ENCODE data around the gene HSD17B8.

The HSD17B8 gene

GRCh38 chr6:33160728-33161344 is 43.6 kb upstream of the HSD17B8 start:
- Histone ChIP-seq H2BK120ac (ENCODE audit: low read depth, low read length) (no peak overlapping the region), H3K18ac (ENCODE audit: low read depth in 1 of 2, low read length in 2 of 2) (no peak overlapping the region), H3K4ac (ENCODE audit: low read depth in 1 of 2, low read length in 2 of 2) (no peak overlapping the region), H3K4me2 (ENCODE audit: low read length, poor library complexity, severe bottlenecking) (no peak overlapping the region), H2AFZ (ENCODE audit: low read depth, low read length) (no peak overlapping the region), H4K8ac (ENCODE audit: low read length) (no peak overlapping the region), H3K23ac (ENCODE audit: low read length in 2 of 2) (no peak overlapping the region), H2AK5ac (ENCODE audit: low read length, severe bottlenecking) (no peak overlapping the region), H2BK12ac (ENCODE audit: low read length in 2 of 2) (no peak overlapping the region), H3K14ac (ENCODE audit: low read length in 2 of 2) (no peak overlapping the region), H3K27ac (ENCODE audit: low read length, poor library complexity, severe bottlenecking) (no peak overlapping the region), H2BK15ac (ENCODE audit: low read depth, poor library complexity, severe bottlenecking) (no peak overlapping the region), H2BK5ac (ENCODE audit: low read depth, low read length, poor library complexity, severe bottlenecking) (no peak overlapping the region), H3K4me1 (ENCODE audit: control insufficient read depth, insufficient read depth, low read depth, low read length) (peaks cover 10% of the 10 kb centered on the region), H4K91ac (ENCODE audit: low read length) (no peak overlapping the region), H3K9me3 (ENCODE audit: control insufficient read depth, low read length) (no peaks in the 10 kb centered on the region), H3K4me3 (ENCODE audit: insufficient read depth in 1 of 2, low read depth in 1 of 2, low read length in 2 of 2) (peak overlapping the region in 1 of 2 experiments; percentile 79), H3K36me3 (ENCODE audit: control insufficient read depth in 1 of 2, insufficient read depth in 2 of 2, low read depth in 1 of 2, low read length in 2 of 2) (no peaks in the 10 kb centered on the region), H3K9ac (ENCODE audit: low read length) (peak overlapping the region; percentile 87), H3K79me1 (replicated peaks; ENCODE audit: low read length, poor library complexity, severe bottlenecking) (no peaks in the 10 kb centered on the region), H3K27me3 (ENCODE audit: control insufficient read depth in 1 of 2, insufficient read depth in 1 of 2, low read length in 2 of 2) (peaks cover 9 to 20% of the 10 kb centered on the region in 2 experiments)
- WGBS = 70% methylated on average over 12 of the region's 13 CpGs
- peak; percentile 9 for DNase-seq

- H3K4ac ChIP-seq (ENCODE audit: low read depth in 1 of 2, low read length in 2 of 2) = no peak overlapping the region
- no peak overlapping the region for H2BK5ac ChIP-seq (ENCODE audit: low read depth, low read length, poor library complexity, severe bottlenecking)
- peak overlapping the region in 1 of 2 experiments; percentile 79 for H2BK12ac ChIP-seq (ENCODE audit: low read length in 2 of 2)
- peak overlapping the region; percentile 56 for H4K91ac ChIP-seq (ENCODE audit: low read length)
- peak overlapping the region; percentile 46 for H3K4me2 ChIP-seq (ENCODE audit: low read length, poor library complexity, severe bottlenecking)
- peaks cover 10% of the 10 kb centered on the region for H3K4me1 ChIP-seq (ENCODE audit: control insufficient read depth, insufficient read depth, low read depth, low read length)
- peak overlapping the region; percentile 87 for H3K9ac ChIP-seq (ENCODE audit: low read length)
- no peaks in the 10 kb centered on the region for H3K9me3 ChIP-seq (ENCODE audit: control insufficient read depth, low read length)
- H3K23ac ChIP-seq (ENCODE audit: low read length in 2 of 2) = no peak overlapping the region
- H2BK15ac ChIP-seq (ENCODE audit: low read depth, poor library complexity, severe bottlenecking) = peak overlapping the region; percentile 60
- no peak overlapping the region for H3K14ac ChIP-seq (ENCODE audit: low read length in 2 of 2)
- H3K79me1 ChIP-seq (replicated peaks; ENCODE audit: low read length, poor library complexity, severe bottlenecking) = no peaks in the 10 kb centered on the region
- no peak overlapping the region for H3K18ac ChIP-seq (ENCODE audit: low read depth in 1 of 2, low read length in 2 of 2)
- peak overlapping the region; percentile 52 for H4K8ac ChIP-seq (ENCODE audit: low read length)
- no peak overlapping the region for H3K27ac ChIP-seq (ENCODE audit: low read length, poor library complexity, severe bottlenecking)
- peak overlapping the region; percentile 91 for H2AFZ ChIP-seq (ENCODE audit: low read depth, low read length)
- H2AK5ac ChIP-seq (ENCODE audit: low read length, severe bottlenecking) = no peak overlapping the region
- H3K36me3 ChIP-seq (ENCODE audit: control insufficient read depth in 1 of 2, insufficient read depth in 2 of 2, low read depth in 1 of 2, low read length in 2 of 2) = no peaks in the 10 kb centered on the region
- peak; percentile 77 for DNase-seq
- WGBS = 15% methylated on average over 57 of the region's 58 CpGs
- H3K4me3 ChIP-seq (ENCODE audit: insufficient read depth in 1 of 2, low read depth in 1 of 2, low read length in 2 of 2) = peak overlapping the region; percentile 52 to 79
- peaks cover 16 to 24% of the 10 kb centered on the region in 2 experiments for H3K27me3 ChIP-seq (ENCODE audit: control insufficient read depth in 1 of 2, insufficient read depth in 1 of 2, low read length in 2 of 2)
- peak overlapping the region; percentile 1 for H2BK120ac ChIP-seq (ENCODE audit: low read depth, low read length)
Measured at GRCh38 chr6:33161354-33162331, 42.8 kb upstream of the HSD17B8 start.

- Histone ChIP-seq H3K14ac (ENCODE audit: low read length in 2 of 2) (no peak overlapping the region), H3K9ac (ENCODE audit: low read length) (no peak overlapping the region), H2AFZ (ENCODE audit: low read depth, low read length) (no peak overlapping the region), H3K79me1 (replicated peaks; ENCODE audit: low read length, poor library complexity, severe bottlenecking) (no peaks in the 10 kb centered on the region), H4K8ac (ENCODE audit: low read length) (no peak overlapping the region), H3K9me3 (ENCODE audit: control insufficient read depth, low read length) (no peaks in the 10 kb centered on the region), H2BK120ac (ENCODE audit: low read depth, low read length) (no peak overlapping the region), H3K4me2 (ENCODE audit: low read length, poor library complexity, severe bottlenecking) (no peak overlapping the region), H4K91ac (ENCODE audit: low read length) (no peak overlapping the region), H3K18ac (ENCODE audit: low read depth in 1 of 2, low read length in 2 of 2) (no peak overlapping the region), H3K23ac (ENCODE audit: low read length in 2 of 2) (no peak overlapping the region), H3K4ac (ENCODE audit: low read depth in 1 of 2, low read length in 2 of 2) (no peak overlapping the region), H3K27ac (ENCODE audit: low read length, poor library complexity, severe bottlenecking) (no peak overlapping the region), H2BK15ac (ENCODE audit: low read depth, poor library complexity, severe bottlenecking) (no peak overlapping the region), H2BK12ac (ENCODE audit: low read length in 2 of 2) (no peak overlapping the region), H2AK5ac (ENCODE audit: low read length, severe bottlenecking) (no peak overlapping the region), H2BK5ac (ENCODE audit: low read depth, low read length, poor library complexity, severe bottlenecking) (no peak overlapping the region), H3K36me3 (ENCODE audit: control insufficient read depth in 1 of 2, insufficient read depth in 2 of 2, low read depth in 1 of 2, low read length in 2 of 2) (no peaks in the 10 kb centered on the region), H3K4me1 (ENCODE audit: control insufficient read depth, insufficient read depth, low read depth, low read length) (peaks cover 10% of the 10 kb centered on the region), H3K27me3 (ENCODE audit: control insufficient read depth in 1 of 2, insufficient read depth in 1 of 2, low read length in 2 of 2) (peaks cover 13 to 24% of the 10 kb centered on the region in 2 experiments), H3K4me3 (ENCODE audit: insufficient read depth in 1 of 2, low read depth in 1 of 2, low read length in 2 of 2) (no peak overlapping the region)
- WGBS = 86% methylated on average over 9 of the region's 10 CpGs
- no peak for DNase-seq
Measured at GRCh38 chr6:33163540-33163939, 40.9 kb upstream of the HSD17B8 start.

GRCh38 chr6:33164176-33164575 is 40.3 kb upstream of the HSD17B8 start:
- H3K23ac ChIP-seq (ENCODE audit: low read length in 2 of 2) = no peak overlapping the region
- no peak overlapping the region for H2BK120ac ChIP-seq (ENCODE audit: low read depth, low read length)
- H3K27me3 ChIP-seq (ENCODE audit: control insufficient read depth in 1 of 2, insufficient read depth in 1 of 2, low read length in 2 of 2) = peaks cover 13 to 24% of the 10 kb centered on the region in 2 experiments
- no peak for DNase-seq
- H3K9ac ChIP-seq (ENCODE audit: low read length) = no peak overlapping the region
- no peaks in the 10 kb centered on the region for H3K36me3 ChIP-seq (ENCODE audit: control insufficient read depth in 1 of 2, insufficient read depth in 2 of 2, low read depth in 1 of 2, low read length in 2 of 2)
- no peak overlapping the region for H3K4ac ChIP-seq (ENCODE audit: low read depth in 1 of 2, low read length in 2 of 2)
- H3K4me2 ChIP-seq (ENCODE audit: low read length, poor library complexity, severe bottlenecking) = no peak overlapping the region
- no peak overlapping the region for H3K18ac ChIP-seq (ENCODE audit: low read depth in 1 of 2, low read length in 2 of 2)
- no peak overlapping the region for H3K14ac ChIP-seq (ENCODE audit: low read length in 2 of 2)
- H4K91ac ChIP-seq (ENCODE audit: low read length) = no peak overlapping the region
- H2AK5ac ChIP-seq (ENCODE audit: low read length, severe bottlenecking) = no peak overlapping the region
- whole genome bisulfite sequencing = 66% methylated on average over 10 of the region's 10 CpGs
- peaks cover 10% of the 10 kb centered on the region for H3K4me1 ChIP-seq (ENCODE audit: control insufficient read depth, insufficient read depth, low read depth, low read length)
- H4K8ac ChIP-seq (ENCODE audit: low read length) = no peak overlapping the region
- H3K9me3 ChIP-seq (ENCODE audit: control insufficient read depth, low read length) = no peaks in the 10 kb centered on the region
- no peaks in the 10 kb centered on the region for H3K79me1 ChIP-seq (replicated peaks; ENCODE audit: low read length, poor library complexity, severe bottlenecking)
- no peak overlapping the region for H2BK5ac ChIP-seq (ENCODE audit: low read depth, low read length, poor library complexity, severe bottlenecking)
- H3K27ac ChIP-seq (ENCODE audit: low read length, poor library complexity, severe bottlenecking) = no peak overlapping the region
- H2AFZ ChIP-seq (ENCODE audit: low read depth, low read length) = no peak overlapping the region
- no peak overlapping the region for H2BK15ac ChIP-seq (ENCODE audit: low read depth, poor library complexity, severe bottlenecking)
- no peak overlapping the region for H2BK12ac ChIP-seq (ENCODE audit: low read length in 2 of 2)
- no peak overlapping the region for H3K4me3 ChIP-seq (ENCODE audit: insufficient read depth in 1 of 2, low read depth in 1 of 2, low read length in 2 of 2)

Data from mesenchymal stem cell (in vitro differentiated cells and primary cell).